Nephron (organoid): ENCODE results near the gene EVA1B.

Experiments used
- H3K27ac Mint-ChIP-seq, 3 experiments: 2 replicates each; pipeline ENCODE4 v1.8.0; 2020; ENCODE audit warnings: mixed read lengths in 3 of 3, mild to moderate bottlenecking in 2 of 3, moderate library complexity in 1 of 3
- H3K27me3 Mint-ChIP-seq: 2 replicates; pipeline ENCODE4 v1.8.0; 2021; ENCODE audit warnings: low read depth, mild to moderate bottlenecking, moderate library complexity, mixed read lengths
- H3K36me3 Mint-ChIP-seq: 2 replicates; pipeline ENCODE4 v1.8.0; 2020; ENCODE audit warnings: low read depth, mixed read lengths
- H3K4me1 Mint-ChIP-seq: 2 replicates; pipeline ENCODE4 v1.8.0; 2020; ENCODE audit warnings: mixed read lengths
- H3K4me3 Mint-ChIP-seq, 3 experiments: 2 replicates each; pipeline ENCODE4 v1.8.0; 2020; ENCODE audit warnings: mild to moderate bottlenecking in 3 of 3, mixed read lengths in 3 of 3, moderate library complexity in 2 of 3
- H3K9me3 Mint-ChIP-seq: 2 replicates; pipeline ENCODE4 v1.8.0; 2020; ENCODE audit warnings: mixed read lengths
- CTCF ChIP-seq, 3 experiments: fragments of 200-600 bp; sonication (generic); IDR thresholded peaks; one replicate each; pipeline ENCODE4 v1.5.0; 2021; ENCODE audit warnings: antibody characterized with exemption in 3 of 3; ENCODE audit not compliant: unreplicated experiment in 3 of 3

The EVA1B gene

GRCh38 chr1:36321119-36321951 lies 2.1 kb downstream of the EVA1B start:
- no peak for TF ChIP-seq CTCF (IDR thresholded peaks at IDR 0.05; ENCODE audit: unreplicated experiment in 3 of 3)
- peak overlapping the region; percentile 94 to 100 (median 97) for H3K27ac Mint-ChIP-seq

GRCh38 chr1:36320767-36321118 lies 2.7 kb downstream of the EVA1B start:
- H3K27me3 Mint-ChIP-seq, result no peaks in the 10 kb centered on the region
- H3K27ac Mint-ChIP-seq, result peak overlapping the region; percentile 94 to 100 (median 97)
- no peaks in the 10 kb centered on the region for H3K9me3 Mint-ChIP-seq
- peaks cover 19% of the 10 kb centered on the region for H3K36me3 Mint-ChIP-seq
- TF ChIP-seq CTCF (IDR thresholded peaks at IDR 0.05; ENCODE audit: unreplicated experiment in 3 of 3), result no peak
- H3K4me1 Mint-ChIP-seq, result peaks cover 30% of the 10 kb centered on the region
- peak overlapping the region; percentile 87 to 91 (median 88) for H3K4me3 Mint-ChIP-seq

More at GRCh38 chr1:36321119-36321951, 2.1 kb downstream of the EVA1B start:
- peaks cover 19% of the 10 kb centered on the region for H3K36me3 Mint-ChIP-seq
- peak overlapping the region; percentile 87 to 91 (median 88) for H3K4me3 Mint-ChIP-seq
- H3K9me3 Mint-ChIP-seq, result no peaks in the 10 kb centered on the region
- H3K4me1 Mint-ChIP-seq, result peaks cover 34% of the 10 kb centered on the region
- no peaks in the 10 kb centered on the region for H3K27me3 Mint-ChIP-seq

GRCh38 chr1:36320291-36320761 lies 3.1 kb downstream of the EVA1B start:
- Mint-ChIP-seq H3K27ac (peak overlapping the region; percentile 94 to 100 (median 97)), H3K9me3 (no peaks in the 10 kb centered on the region)

GRCh38 chr1:36309397-36309796 lies 14.0 kb downstream of the EVA1B start:
- Mint-ChIP-seq H3K9me3 (no peaks in the 10 kb centered on the region), H3K4me1 (peaks cover 5% of the 10 kb centered on the region), H3K27ac (no peak overlapping the region), H3K27me3 (peaks cover 4% of the 10 kb centered on the region), H3K4me3 (peak overlapping the region; percentile 22 to 49 (median 26)), H3K36me3 (peaks cover 29% of the 10 kb centered on the region)
- TF ChIP-seq CTCF (IDR thresholded peaks at IDR 0.05; ENCODE audit: unreplicated experiment in 3 of 3), result no peak

More at GRCh38 chr1:36320291-36320761, 3.1 kb downstream of the EVA1B start:
- H3K4me3 Mint-ChIP-seq, result peak overlapping the region; percentile 87 to 91 (median 88)
- TF ChIP-seq CTCF (IDR thresholded peaks at IDR 0.05; ENCODE audit: unreplicated experiment in 3 of 3), result no peak
- H3K27me3 Mint-ChIP-seq, result no peaks in the 10 kb centered on the region
- peaks cover 26% of the 10 kb centered on the region for H3K4me1 Mint-ChIP-seq
- H3K36me3 Mint-ChIP-seq, result peaks cover 22% of the 10 kb centered on the region

- TF ChIP-seq CTCF (IDR thresholded peaks at IDR 0.05; ENCODE audit: unreplicated experiment in 3 of 3), result no peak
- Mint-ChIP-seq H3K36me3 (peaks cover 39% of the 10 kb centered on the region), H3K27me3 (peaks cover 4% of the 10 kb centered on the region), H3K4me3 (peak overlapping the region; percentile 92 to 95 (median 93)), H3K9me3 (no peaks in the 10 kb centered on the region), H3K27ac (no peak overlapping the region), H3K4me1 (peaks cover 5% of the 10 kb centered on the region)
These were observed 15.7 kb downstream of the EVA1B start for GRCh38 chr1:36307601-36308330.
